HepG2 (cell line): ENCODE data around the gene TMEM129. TPM values are rescaled to one million over a fixed set of nuclear protein-coding genes. Genes with fewer than 3 reads are reported as not detected.
A peak's percentile ranks its signal among the peaks of the same experiment; 100 is the strongest.

Source experiments
- AFF4 ChIP-seq: sonication (generic); formaldehyde crosslinking; IDR thresholded peaks from 2 replicates; pipeline ENCODE4 v1.4.0; 2020; ENCODE audit warnings: missing genetic modification reagents
- AKAP8 ChIP-seq: sonication (generic); formaldehyde crosslinking; IDR thresholded peaks from 2 replicates; pipeline ENCODE4 v1.5.1; 2020; ENCODE audit warnings: mild to moderate bottlenecking, missing genetic modification reagents
- EED ChIP-seq: sonication (generic); formaldehyde crosslinking; IDR thresholded peaks from 2 replicates; pipeline ENCODE4 v1.5.0; 2020; ENCODE audit warnings: mild to moderate bottlenecking, missing genetic modification reagents
- ELF1 ChIP-seq: sonication (generic); formaldehyde crosslinking; IDR thresholded peaks from 2 replicates; pipeline ENCODE4 v1.4.0; 2020; ENCODE audit warnings: missing genetic modification reagents
- HES4 ChIP-seq: sonication (generic); formaldehyde crosslinking; IDR thresholded peaks from 2 replicates; pipeline ENCODE4 v1.9.0; 2021; ENCODE audit warnings: mild to moderate bottlenecking, missing genetic modification reagents, borderline replicate concordance
- IKZF5 ChIP-seq: IDR thresholded peaks from 2 replicates; pipeline ENCODE4 v1.6.1; 2018; ENCODE audit warnings: missing genetic modification reagents, mild to moderate bottlenecking, missing compliant biosample characterization
- IRF2 ChIP-seq: IDR thresholded peaks from 2 replicates; pipeline ENCODE4 v1.6.1; 2018; ENCODE audit warnings: missing genetic modification reagents, missing compliant biosample characterization
- MTA3 ChIP-seq: sonication (generic); formaldehyde crosslinking; IDR thresholded peaks from 2 replicates; pipeline ENCODE4 v1.4.0; 2020; ENCODE audit warnings: missing genetic modification reagents
- NFIC ChIP-seq: IDR thresholded peaks from 2 replicates; pipeline ENCODE4 v1.6.1; 2012; ENCODE audit warnings: mild to moderate bottlenecking, low read length, inconsistent platforms
- NFRKB ChIP-seq: fragments of 450-650 bp; IDR thresholded peaks from 2 replicates; pipeline ENCODE4 v1.6.1; 2017
- PRDM10 ChIP-seq: sonication (generic); formaldehyde crosslinking; IDR thresholded peaks from 2 replicates; pipeline ENCODE4 v1.4.0; 2020; ENCODE audit warnings: low read depth, missing genetic modification reagents
- SAP130 ChIP-seq: IDR thresholded peaks from 2 replicates; pipeline ENCODE4 v1.6.1; 2016; ENCODE audit warnings: low read depth
- SP5 ChIP-seq: IDR thresholded peaks from 2 replicates; pipeline ENCODE4 v1.6.1; 2016; ENCODE audit warnings: low read depth, borderline replicate concordance
- SRF ChIP-seq: IDR thresholded peaks from 2 replicates; pipeline ENCODE4 v1.6.1; 2011; ENCODE audit warnings: mild to moderate bottlenecking, low read depth, low read length, moderate library complexity
- ZBTB25 ChIP-seq: IDR thresholded peaks from 2 replicates; pipeline ENCODE4 v1.6.1; 2018; ENCODE audit warnings: missing genetic modification reagents
- ZNF10 ChIP-seq: sonication (generic); formaldehyde crosslinking; IDR thresholded peaks from 2 replicates; pipeline ENCODE4 v1.4.0; 2020; ENCODE audit warnings: mild to moderate bottlenecking, low read depth, missing genetic modification reagents, borderline replicate concordance
- ZNF292 ChIP-seq: sonication (generic); formaldehyde crosslinking; IDR thresholded peaks from 2 replicates; pipeline ENCODE4 v1.8.1; 2022; ENCODE audit warnings: mild to moderate bottlenecking, low read depth, missing genetic modification reagents, borderline replicate concordance
- ZNF367 ChIP-seq: sonication (generic); formaldehyde crosslinking; IDR thresholded peaks from 2 replicates; pipeline ENCODE4 v1.4.0; 2020; ENCODE audit warnings: missing genetic modification reagents, borderline replicate concordance
- ZNF770 ChIP-seq: sonication (generic); formaldehyde crosslinking; IDR thresholded peaks from 2 replicates; pipeline ENCODE4 v1.5.0; 2020; ENCODE audit warnings: mild to moderate bottlenecking, missing genetic modification reagents
- ZNF775 ChIP-seq: sonication (generic); formaldehyde crosslinking; IDR thresholded peaks from 2 replicates; pipeline ENCODE4 v1.4.0; 2020; ENCODE audit warnings: missing genetic modification reagents, mild to moderate bottlenecking, moderate library complexity, borderline replicate concordance
- polyA plus RNA-seq, 8 experiments: library from polyadenylated mRNA; depleted of rRNA in 3 of 8; stranded (reverse) in 7 of 8; unstranded in 1 of 8; fragments of >200 nt; fragmentation: Illumina TruSeq in 4 of 8; extraction: Trizol in 4 of 8; gene quantifications; 2 replicates each; pipeline versions ENCODE4 v1.2.1 to v1.2.3, GENCODE V29; 2011 to 2016; ENCODE audit warnings: low read depth in 4 of 8, missing spikeins in 1 of 8, mixed read lengths in 1 of 8; ENCODE audit not compliant: insufficient read depth in 1 of 8
- total RNA-seq, 5 experiments: library from RNA; depleted of rRNA; stranded (reverse); fragments of >200 nt; fragmentation: Illumina TruSeq; extraction: Trizol; gene quantifications; 2 replicates each; pipeline ENCODE4 v1.2.3, GENCODE V29; 2016; ENCODE audit warnings: low read depth in 1 of 5

Gene TMEM129
- total and polyA plus RNA-seq, 2 of the 13 experiments (the other 11 are each of a cell fraction or from before 2014, with no cell fraction given): 19.0 to 25.8 TPM

GRCh38 chr4:1751919-1752283, 30.8 kb upstream of the TMEM129 start (continued):
- TF ChIP-seq ZNF770 (CRISPR knock-in tag) (no peak), IRF2 (0 out of 2 replicates have a peak, but pooled peaks have one; percentile 18), AKAP8 (CRISPR knock-in tag) (peak; percentile 80), IKZF5 (no peak; the same call in 1 of the 2 replicates), ELF1 (peak; percentile 69), MTA3 (CRISPR knock-in tag) (no peak), HES4 (no peak), AFF4 (CRISPR knock-in tag) (no peak), SAP130 (CRISPR knock-in tag) (peak; percentile 84), ZNF292 (no peak), PRDM10 (CRISPR knock-in tag) (no peak), NFIC (no peak), SP5 (CRISPR knock-in tag) (peak; percentile 80), NFRKB (no peak), ZBTB25 (CRISPR knock-in tag) (0 out of 2 replicates have a peak, but pooled peaks have one; percentile 2), SRF (no peak), ZNF775 (0 out of 2 replicates have a peak, but pooled peaks have one; percentile 29), ZNF367 (CRISPR knock-in tag) (no peak; the same call in 1 of the 2 replicates), ZNF10 (CRISPR knock-in tag) (no peak), EED (CRISPR knock-in tag) (no peak)
